Measurements from ENCODE around the gene STRBP. TPM values are rescaled to one million over a fixed set of nuclear protein-coding genes. Genes with fewer than 3 reads are reported as not detected.

Gene STRBP
- total and polyA plus RNA-seq, 12 donors = 4.2 to 12.4 (median 8.1) TPM

- intact Hi-C loops (cut with DNase I) = no loop called here
- Histone ChIP-seq H3K4me3 (no peak overlapping the region), H3K27me3 (no peaks in the 10 kb centered on the region), H3K27ac (no peak overlapping the region), H3K9me3 (replicated peaks in 1 of 3) (no peaks in the 10 kb centered on the region), H3K36me3 (replicated peaks in 1 of 2) (peaks cover 0 to 59% of the 10 kb centered on the region in 2 donors), H3K4me1 (replicated peaks in 1 of 2) (no peaks in the 10 kb centered on the region)
- 92 to 96% (median 95%) methylated on average over 3 of the region's 3 CpGs for WGBS, 4 donors
- TF ChIP-seq POLR2A (IDR thresholded peaks at IDR 0.05) = no peak
- no peak for TF ChIP-seq CTCF (IDR thresholded peaks at IDR 0.05)
- DNase-seq = no peak
These were observed 165.8 kb downstream of the STRBP start for GRCh38 chr9:123102375-123103113.

GRCh38 chr9:123099548-123099947 lies 168.8 kb downstream of the STRBP start:
- DNase-seq = no peak
- H3K27ac ChIP-seq = no peak overlapping the region
- no peak for TF ChIP-seq CTCF (IDR thresholded peaks at IDR 0.05)
- TF ChIP-seq POLR2A (IDR thresholded peaks at IDR 0.05) = no peak
- H3K27me3 ChIP-seq = no peaks in the 10 kb centered on the region
- no peaks in the 10 kb centered on the region for H3K4me1 ChIP-seq (replicated peaks in 1 of 2)
- intact Hi-C loops (cut with DNase I) = no loop called here
- no peak overlapping the region for H3K4me3 ChIP-seq
- WGBS, 4 donors = 93 to 97% (median 95%) methylated on average over 3 of the region's 3 CpGs
- peaks cover 0 to 63% of the 10 kb centered on the region in 2 donors for H3K36me3 ChIP-seq (replicated peaks in 1 of 2)
- no peaks in the 10 kb centered on the region for H3K9me3 ChIP-seq (replicated peaks in 1 of 3)

- Histone ChIP-seq H3K27ac (no peak overlapping the region), H3K36me3 (replicated peaks in 1 of 2) (peaks cover 0 to 58% of the 10 kb centered on the region in 2 donors), H3K4me3 (no peak overlapping the region), H3K27me3 (no peaks in the 10 kb centered on the region), H3K4me1 (replicated peaks in 1 of 2) (no peaks in the 10 kb centered on the region), H3K9me3 (replicated peaks in 1 of 3) (no peaks in the 10 kb centered on the region)
- no peak for DNase-seq
- no peak for TF ChIP-seq POLR2A (IDR thresholded peaks at IDR 0.05)
- 93 to 98% (median 97%) methylated on average over 6 of the region's 6 CpGs for WGBS, 4 donors
- intact Hi-C loops (cut with DNase I) = no loop called here
These were observed 169.3 kb downstream of the STRBP start for GRCh38 chr9:123099042-123099441.

- no peak overlapping the region for H3K4me3 ChIP-seq
- no peak overlapping the region for H3K27ac ChIP-seq
- H3K9me3 ChIP-seq (replicated peaks in 1 of 3) = no peaks in the 10 kb centered on the region
- no peak for TF ChIP-seq POLR2A (IDR thresholded peaks at IDR 0.05)
- no peak for TF ChIP-seq CTCF (IDR thresholded peaks at IDR 0.05)
- H3K4me1 ChIP-seq (replicated peaks in 1 of 2) = no peaks in the 10 kb centered on the region
- intact Hi-C loops (cut with DNase I) = no loop called here
- no peak for DNase-seq
- no peaks in the 10 kb centered on the region for H3K27me3 ChIP-seq
- WGBS, 4 donors = 65 to 92% (median 87%) methylated on average over 4 of the region's 4 CpGs
- peaks cover 0 to 58% of the 10 kb centered on the region in 2 donors for H3K36me3 ChIP-seq (replicated peaks in 1 of 2)
These were observed 170.3 kb downstream of the STRBP start for GRCh38 chr9:123098096-123098459.
